ENCODE results near the gene IGSF23.
"Not testable (repeated sequence)": the region's sequence is repeated elsewhere in the genome, so short reads cannot be mapped to it uniquely, and the experiment has no call there.

The IGSF23 gene

DNA sequence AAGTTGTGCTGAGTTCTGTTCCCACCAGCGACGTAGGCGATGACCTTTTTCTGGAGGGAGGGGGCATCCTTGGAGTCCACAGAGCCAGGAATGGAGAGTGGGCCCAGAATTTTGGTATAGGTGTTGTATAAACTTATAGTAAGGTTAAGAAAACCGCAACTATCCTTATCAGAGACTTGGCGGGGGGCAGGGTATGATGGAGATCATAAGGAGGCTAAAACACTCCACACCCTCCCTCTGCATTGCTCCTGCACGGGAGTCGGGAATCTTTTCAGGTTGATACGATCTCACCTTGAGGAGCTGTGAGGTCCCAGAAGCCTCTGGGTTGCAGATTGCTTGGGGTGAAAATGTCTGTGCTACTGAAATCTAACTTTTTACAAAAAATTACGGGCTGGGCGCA lies 51.6 kb downstream of the IGSF23 start:
- Histone ChIP-seq H3K9me3 (no peaks in the 10 kb centered on the region), H3K4me1 (no peaks in the 10 kb centered on the region), H3K4me3 (ENCODE audit: low read depth, low read length) (no peak overlapping the region), H3K36me3 (peaks cover 35% of the 10 kb centered on the region), H3K27me3 (no peaks in the 10 kb centered on the region)
- no peak for DNase-seq
- no peak for TF ChIP-seq CTCF (IDR thresholded peaks at IDR 0.05; ENCODE audit: low read depth, low read length)

DNA sequence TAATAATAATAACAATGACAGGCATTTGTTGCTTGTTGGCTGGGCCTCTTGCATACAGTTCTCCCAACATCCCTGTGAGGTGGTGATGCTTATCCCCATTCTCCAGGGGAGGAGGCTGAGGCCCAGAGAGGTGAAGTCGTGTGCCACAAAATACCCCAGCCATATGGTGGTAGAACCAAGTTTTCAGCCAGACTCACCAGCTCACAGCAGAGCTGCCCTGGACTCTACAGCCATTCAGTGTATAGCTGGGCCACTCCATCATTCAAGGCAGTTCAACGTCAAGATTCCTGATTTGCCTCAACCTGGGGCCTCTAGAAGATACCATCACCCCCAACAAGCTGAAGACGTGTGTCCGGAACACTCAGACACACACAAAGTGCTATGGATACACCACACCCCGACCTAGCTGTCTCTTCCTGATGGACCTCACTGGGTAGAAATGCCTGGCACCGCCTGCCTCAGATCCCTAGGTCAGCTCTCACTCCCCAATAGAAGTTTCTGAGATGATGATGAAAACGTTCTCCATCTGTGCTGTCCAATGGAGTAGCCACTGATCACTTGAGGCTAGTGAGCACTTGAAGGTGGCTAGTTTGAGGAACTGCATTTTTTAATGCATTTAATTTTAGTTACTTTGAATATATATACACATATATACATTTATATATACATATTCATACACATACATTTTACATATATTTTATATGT lies 53.6 kb downstream of the IGSF23 start:
- DNase-seq, result no peak
- Histone ChIP-seq H3K9me3 (no peaks in the 10 kb centered on the region), H3K4me3 (ENCODE audit: low read depth, low read length) (no peak overlapping the region), H3K36me3 (peaks cover 14% of the 10 kb centered on the region), H3K4me1 (no peaks in the 10 kb centered on the region), H3K27me3 (no peaks in the 10 kb centered on the region)
- TF ChIP-seq CTCF (IDR thresholded peaks at IDR 0.05; ENCODE audit: low read depth, low read length), result no peak

- H3K9me3 ChIP-seq, result no peaks in the 10 kb centered on the region
- DNase-seq, result no peak
- no peak overlapping the region for H3K4me3 ChIP-seq (ENCODE audit: low read depth, low read length)
- no peaks in the 10 kb centered on the region for H3K4me1 ChIP-seq
- H3K27me3 ChIP-seq, result no peaks in the 10 kb centered on the region
- no peak for TF ChIP-seq CTCF (IDR thresholded peaks at IDR 0.05; ENCODE audit: low read depth, low read length)
- no peaks in the 10 kb centered on the region for H3K36me3 ChIP-seq
Measured at GRCh38 chr19:44668985-44669764, 55.8 kb downstream of the IGSF23 start.

DNA sequence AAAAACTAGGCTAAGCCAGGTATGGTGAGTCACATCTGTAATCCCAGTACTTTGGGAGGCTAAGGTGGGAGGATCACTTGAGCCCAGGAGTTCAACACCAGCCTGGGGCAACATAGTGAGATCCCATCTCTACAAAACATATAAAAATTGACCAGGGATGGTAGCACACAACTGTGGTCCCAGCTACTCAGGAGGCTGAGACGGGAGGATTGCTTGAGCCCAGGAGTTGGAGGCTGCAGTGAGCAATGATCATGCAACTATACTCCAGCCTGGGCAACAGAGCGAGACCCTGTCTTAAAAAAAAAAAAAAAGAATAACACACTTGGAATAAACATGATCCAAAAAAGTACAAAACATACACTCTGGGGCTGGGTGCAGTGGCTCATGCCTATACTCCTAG lies 56.7 kb downstream of the IGSF23 start:
- not testable (repeated sequence) for H3K27me3 ChIP-seq; H3K9me3 ChIP-seq; H3K4me1 ChIP-seq; H3K4me3 ChIP-seq (ENCODE audit: low read depth, low read length); H3K36me3 ChIP-seq; DNase-seq

GRCh38 chr19:44671400-44671799 lies 58.0 kb downstream of the IGSF23 start, which contains the start of gene CEACAM19:
CEACAM19 (plus strand) TSS chr19:44671482; CDS start chr19:44671932, 450 bp downstream.
- Histone ChIP-seq H3K4me3 (ENCODE audit: low read depth, low read length) (no peak within 1 kb of the TSS), H3K36me3 (no peaks in the 10 kb centered on the region), H3K9me3 (no peaks in the 10 kb centered on the region), H3K4me1 (no peaks in the 10 kb centered on the region), H3K27me3 (no peaks in the 10 kb centered on the region)
- no peak for DNase-seq
- TF ChIP-seq CTCF (IDR thresholded peaks at IDR 0.05; ENCODE audit: low read depth, low read length), result no peak

DNA sequence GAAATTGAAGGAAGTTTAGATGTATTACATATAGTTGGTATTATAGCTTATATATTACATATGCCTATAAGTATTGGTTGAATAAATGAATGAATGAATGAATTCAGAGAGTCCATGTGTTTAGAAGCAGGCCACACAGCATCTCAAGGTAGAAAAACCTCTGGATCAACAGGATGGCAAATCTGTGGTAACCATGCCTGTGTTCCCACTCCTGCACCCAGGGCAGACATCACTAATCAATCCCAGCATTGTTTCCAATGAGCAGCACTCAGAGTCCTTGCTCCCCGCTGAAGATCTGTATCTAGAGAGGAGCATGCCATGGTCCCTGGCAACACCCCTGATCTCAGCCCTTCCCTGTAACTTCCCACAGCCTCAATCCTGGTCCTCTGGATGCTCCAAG lies 58.9 kb downstream of the IGSF23 start:
- no peak for DNase-seq
- no peaks in the 10 kb centered on the region for H3K9me3 ChIP-seq
- no peak for TF ChIP-seq CTCF (IDR thresholded peaks at IDR 0.05; ENCODE audit: low read depth, low read length)
- no peaks in the 10 kb centered on the region for H3K27me3 ChIP-seq
- H3K4me1 ChIP-seq, result no peaks in the 10 kb centered on the region
- no peaks in the 10 kb centered on the region for H3K36me3 ChIP-seq
- no peak overlapping the region for H3K4me3 ChIP-seq (ENCODE audit: low read depth, low read length)
